GM19043 (cell line): ENCODE measurements around the gene CLN6.
"Not testable (repeated sequence)": the region's sequence is repeated elsewhere in the genome, so short reads cannot be mapped to it uniquely, and the experiment has no call there.

ENCODE experiments used
- ATAC-seq: cut with Tn5 transposase; IDR thresholded peaks from one replicate; pipeline ENCODE4 v1.9.1; 2021; ENCODE audit warnings: low read depth; ENCODE audit not compliant: unreplicated experiment

Gene CLN6

GRCh38 chr15:68256675-68257450, 27.3 kb upstream of the CLN6 start:
- ATAC-seq: peak; percentile 60

DNA sequence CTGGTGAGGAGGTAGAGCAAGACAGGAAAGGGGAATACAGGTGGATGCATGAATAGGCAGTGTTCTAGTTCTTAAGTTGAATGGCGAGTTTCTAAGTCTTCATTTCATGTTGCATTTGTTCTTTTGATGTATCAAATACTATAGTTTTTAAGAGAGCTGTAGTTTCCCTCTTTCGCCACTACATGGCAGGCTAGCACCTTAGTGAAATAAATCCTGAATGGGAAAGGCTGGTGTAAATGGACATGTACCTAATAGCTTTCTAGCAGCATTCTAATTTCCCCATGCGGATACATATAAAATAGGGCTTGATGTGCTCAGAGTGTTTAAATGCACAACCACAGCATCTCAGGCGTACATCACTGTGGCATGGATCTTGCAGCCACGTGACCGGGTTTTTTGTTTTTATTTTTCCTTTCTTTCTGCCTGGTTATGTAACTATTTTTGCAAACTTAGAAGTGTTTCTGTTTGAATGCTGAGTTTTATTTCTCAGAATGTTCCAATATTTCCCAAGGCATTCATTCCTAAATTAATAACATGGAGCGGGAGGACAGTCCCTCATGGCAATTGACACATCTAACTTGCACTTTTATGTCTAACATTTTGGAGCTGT, 23.5 kb upstream of the CLN6 start:
- ATAC-seq: no peak

- no peak for ATAC-seq
Observed at GRCh38 chr15:68249058-68249713, 19.7 kb upstream of the CLN6 start.

- no peak for ATAC-seq
Observed at GRCh38 chr15:68244235-68244634, 14.7 kb upstream of the CLN6 start.

GRCh38 chr15:68241088-68241935, 11.8 kb upstream of the CLN6 start:
- ATAC-seq: no peak

DNA sequence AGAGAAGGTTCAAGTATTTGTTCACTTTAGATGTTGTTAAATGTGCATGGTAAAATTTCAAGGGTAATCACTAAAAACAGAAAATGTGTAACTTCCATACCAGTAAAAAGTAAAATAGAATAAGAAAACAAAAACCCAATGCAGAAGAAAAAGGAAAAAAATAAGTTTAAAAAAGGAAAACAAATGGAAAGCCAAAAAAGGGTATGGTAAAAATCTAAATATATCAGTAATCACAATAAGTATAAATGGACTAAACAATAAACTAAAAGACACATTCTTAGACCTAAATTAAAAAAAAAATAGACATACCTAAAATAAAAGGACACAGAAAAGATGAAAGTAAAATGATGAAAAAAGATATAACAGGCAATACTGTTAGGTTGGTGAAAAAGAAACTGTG, 9.5 kb upstream of the CLN6 start:
- ATAC-seq: no peak

- ATAC-seq: no peak
Observed at GRCh38 chr15:68235022-68235421, 5.5 kb upstream of the CLN6 start.

DNA sequence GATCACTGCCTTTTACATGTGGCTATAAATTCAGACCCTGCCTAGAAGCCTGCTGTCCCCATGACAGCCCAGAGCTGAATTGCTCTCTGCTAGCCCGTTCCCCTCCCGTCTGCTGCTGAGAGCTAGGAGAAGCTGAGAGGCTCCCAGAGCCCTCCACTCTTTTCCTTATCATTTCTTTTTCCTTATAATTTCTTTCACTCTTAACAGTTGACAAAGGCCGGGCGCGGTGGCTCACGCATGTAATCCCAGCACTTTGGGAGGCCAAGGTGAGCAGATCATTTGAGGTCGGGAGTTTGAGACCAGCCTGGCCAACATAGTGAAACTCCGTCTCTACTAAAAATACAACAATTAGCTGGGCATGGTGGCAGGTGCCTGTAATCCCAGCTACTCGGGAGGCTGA, 5.0 kb upstream of the CLN6 start:
- not testable (repeated sequence) for ATAC-seq

GRCh38 chr15:68234060-68234459, 4.5 kb upstream of the CLN6 start:
- ATAC-seq: no peak

- no peak for ATAC-seq
Observed at GRCh38 chr15:68232937-68233336, 3.4 kb upstream of the CLN6 start.

DNA sequence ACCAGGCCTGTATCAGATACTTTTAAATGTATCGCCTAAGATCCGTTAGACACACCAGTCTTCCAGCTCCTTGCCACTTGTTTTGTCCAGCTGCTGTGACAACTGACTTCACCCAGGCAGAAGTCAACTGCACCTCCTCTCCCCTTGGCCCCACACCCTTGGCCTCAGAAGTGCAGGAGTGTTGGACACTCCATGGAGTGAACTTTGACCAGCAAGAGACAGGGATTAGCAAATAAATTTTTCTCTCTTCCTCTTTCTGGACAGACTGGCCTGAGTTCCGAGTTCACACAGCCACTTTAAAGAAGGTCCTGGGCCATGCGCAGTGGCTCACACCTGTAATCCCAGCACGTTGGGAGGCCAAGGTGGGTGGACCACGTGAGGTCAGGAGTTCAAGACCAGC, 2.9 kb upstream of the CLN6 start:
- no peak for ATAC-seq

DNA sequence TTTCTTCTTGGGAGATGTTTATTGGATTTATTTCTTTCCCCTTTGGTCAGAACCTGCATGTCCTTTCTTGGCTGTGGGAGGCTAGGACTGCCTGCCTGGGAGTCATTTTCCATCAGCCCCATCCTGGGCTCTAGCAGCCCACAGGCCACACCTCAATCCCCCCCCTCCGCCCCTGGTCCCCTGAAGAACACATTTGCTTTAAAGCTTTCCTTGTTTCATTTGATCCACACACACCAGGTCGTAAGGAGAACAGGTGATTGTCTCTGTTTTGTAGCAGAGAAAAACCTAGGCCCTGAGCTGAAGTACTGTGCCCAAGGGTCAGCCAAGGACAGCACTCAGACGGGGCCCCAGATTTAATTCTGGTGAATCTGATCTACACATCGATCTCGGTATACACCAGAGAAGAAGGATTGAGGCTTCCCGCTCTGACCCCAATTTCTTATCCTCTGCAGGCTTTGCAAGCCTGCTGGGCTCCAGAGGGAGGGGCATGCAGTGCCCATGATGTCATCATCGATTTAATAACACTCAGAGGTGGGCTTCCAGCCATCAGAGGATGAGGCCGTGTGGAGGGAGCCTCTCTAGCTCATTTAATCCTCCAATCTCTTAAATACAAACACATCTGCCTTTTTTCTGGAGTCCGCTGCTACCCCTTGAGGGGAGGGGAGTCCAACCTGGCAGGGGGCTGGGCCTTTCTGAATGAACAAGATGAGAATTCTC, 1.7 kb upstream of the CLN6 start:
- no peak for ATAC-seq

DNA sequence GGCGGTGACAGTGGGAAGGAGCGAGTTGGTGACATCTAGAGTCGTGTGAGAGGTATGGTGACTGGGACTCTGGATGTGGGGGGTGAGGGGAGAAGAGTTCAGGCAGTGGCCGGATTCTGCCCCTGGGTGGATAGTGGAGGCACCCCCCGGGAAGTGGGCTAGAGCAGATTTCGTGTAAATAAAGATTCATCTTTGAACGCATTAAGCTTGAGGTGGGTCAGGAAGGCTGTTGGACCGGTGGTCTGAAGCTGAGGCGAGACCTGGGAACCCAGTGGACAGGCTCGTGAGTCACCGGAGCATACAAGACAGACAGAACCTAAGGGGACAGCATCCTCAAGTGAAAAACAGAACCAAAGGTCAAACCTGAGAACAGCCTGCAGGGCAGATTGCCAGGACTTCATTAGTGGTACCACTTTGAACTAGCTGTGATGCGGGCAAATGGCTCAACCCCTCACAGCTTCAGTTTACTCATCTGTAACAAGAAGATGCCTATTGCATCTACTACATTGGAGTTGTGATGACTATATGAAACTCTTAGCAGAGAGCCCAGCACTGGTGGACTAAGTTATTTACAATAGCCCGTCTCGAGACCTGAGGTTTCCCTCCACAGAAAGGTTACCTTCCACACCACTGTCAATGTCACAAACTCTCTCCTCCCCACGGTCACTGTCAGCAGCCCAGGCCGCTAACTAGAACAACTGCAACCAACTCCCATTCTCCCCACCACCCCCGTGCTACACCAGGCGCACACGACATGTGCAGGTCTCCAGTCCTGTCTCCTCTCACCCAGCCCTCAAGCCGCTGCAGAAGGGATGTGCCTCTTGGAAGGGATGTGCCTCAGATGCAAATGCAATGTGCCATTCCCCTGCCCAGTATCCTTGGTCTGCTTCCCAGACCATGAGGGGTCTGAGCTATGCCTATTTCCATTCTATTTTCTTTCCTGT, 901 bp upstream of the CLN6 start:
- no peak for ATAC-seq

DNA sequence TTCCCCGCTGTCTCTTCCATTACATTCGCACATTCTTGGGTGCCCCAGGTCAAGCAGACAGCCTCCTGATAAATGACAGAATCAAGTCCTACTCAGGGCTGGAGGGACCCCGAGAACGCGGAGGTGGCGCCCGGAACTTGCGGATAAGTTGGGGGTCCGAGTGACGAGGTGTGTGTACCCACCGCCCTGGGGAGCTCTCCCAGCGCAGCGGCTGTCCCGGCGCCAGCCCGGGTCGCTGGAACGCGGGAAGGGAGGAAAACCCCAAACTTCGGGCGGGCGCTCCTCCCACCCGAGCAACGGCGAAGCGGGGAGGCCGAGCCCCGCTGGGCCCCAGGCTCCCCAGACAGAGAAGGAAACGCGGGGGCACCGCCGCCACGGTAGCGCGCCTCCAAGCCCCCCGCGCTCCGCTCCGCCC, 550 bp downstream of the CLN6 start:
- ATAC-seq: peak; percentile 2

DNA sequence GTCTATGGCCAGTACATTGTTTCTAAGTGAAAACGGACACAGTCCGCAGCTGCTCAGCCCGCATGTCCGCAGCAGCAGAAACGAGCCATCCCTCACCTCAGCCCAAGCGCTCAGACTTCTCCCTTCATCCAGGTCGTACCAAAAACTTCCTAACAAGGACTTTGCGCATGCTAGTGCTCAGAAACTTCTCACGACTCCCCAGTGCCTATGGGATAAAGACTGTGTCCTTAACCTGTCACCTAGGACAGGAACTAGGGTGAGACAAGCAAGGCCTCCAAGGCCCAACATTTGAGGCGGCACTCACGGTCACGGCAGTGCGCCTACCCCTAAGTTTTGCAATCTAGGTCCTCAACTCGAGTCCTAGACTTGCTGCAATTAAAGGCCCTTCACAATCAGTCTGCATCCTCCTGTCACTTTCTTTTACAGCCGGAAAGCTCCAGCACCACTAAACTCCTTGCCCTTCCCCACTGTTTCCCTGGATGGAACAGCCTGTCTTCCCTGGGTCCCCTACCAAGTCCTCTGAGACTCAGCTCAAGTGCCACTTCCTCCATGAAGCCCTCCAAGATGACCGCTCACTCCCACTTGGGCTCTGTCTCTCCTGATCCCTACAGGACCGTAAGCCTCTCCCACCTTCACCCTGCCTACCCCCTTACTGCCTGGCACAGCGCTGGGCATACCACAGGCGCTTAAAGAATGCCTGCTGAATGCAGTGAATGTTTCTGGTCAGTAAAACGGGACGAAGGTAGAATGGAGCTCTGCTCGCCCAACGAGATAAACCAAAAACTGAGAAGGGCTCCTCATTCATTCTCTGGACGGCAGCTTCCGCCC, 1.2 kb downstream of the CLN6 start:
- no peak for ATAC-seq

GRCh38 chr15:68227643-68228142, 1.8 kb downstream of the CLN6 start:
- ATAC-seq: no peak

- ATAC-seq: not testable (repeated sequence)
Observed at GRCh38 chr15:68225442-68225841, 4.1 kb downstream of the CLN6 start.
